ENCODE results near the gene UBE2L5.

The UBE2L5 gene

DNA sequence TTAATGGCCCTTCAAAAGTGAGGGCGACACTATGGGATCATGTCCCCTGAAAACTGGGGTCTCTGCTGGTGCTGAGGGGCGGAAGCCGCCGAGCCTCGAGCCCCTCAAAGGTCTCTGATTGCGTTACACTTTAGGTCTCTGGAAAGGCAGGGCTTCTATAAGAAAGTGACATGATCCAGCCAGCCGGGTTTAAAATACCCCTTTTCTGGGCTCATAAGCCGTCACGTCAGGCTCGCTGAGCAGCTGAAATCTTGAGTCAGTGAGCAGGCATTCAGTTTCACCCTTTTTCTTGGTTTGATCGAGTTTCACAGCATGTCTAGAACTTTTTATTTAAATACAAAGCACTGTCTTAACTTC is 44.0 kb downstream of the UBE2L5 start (continued):
- TF ChIP-seq, protein P1, sequence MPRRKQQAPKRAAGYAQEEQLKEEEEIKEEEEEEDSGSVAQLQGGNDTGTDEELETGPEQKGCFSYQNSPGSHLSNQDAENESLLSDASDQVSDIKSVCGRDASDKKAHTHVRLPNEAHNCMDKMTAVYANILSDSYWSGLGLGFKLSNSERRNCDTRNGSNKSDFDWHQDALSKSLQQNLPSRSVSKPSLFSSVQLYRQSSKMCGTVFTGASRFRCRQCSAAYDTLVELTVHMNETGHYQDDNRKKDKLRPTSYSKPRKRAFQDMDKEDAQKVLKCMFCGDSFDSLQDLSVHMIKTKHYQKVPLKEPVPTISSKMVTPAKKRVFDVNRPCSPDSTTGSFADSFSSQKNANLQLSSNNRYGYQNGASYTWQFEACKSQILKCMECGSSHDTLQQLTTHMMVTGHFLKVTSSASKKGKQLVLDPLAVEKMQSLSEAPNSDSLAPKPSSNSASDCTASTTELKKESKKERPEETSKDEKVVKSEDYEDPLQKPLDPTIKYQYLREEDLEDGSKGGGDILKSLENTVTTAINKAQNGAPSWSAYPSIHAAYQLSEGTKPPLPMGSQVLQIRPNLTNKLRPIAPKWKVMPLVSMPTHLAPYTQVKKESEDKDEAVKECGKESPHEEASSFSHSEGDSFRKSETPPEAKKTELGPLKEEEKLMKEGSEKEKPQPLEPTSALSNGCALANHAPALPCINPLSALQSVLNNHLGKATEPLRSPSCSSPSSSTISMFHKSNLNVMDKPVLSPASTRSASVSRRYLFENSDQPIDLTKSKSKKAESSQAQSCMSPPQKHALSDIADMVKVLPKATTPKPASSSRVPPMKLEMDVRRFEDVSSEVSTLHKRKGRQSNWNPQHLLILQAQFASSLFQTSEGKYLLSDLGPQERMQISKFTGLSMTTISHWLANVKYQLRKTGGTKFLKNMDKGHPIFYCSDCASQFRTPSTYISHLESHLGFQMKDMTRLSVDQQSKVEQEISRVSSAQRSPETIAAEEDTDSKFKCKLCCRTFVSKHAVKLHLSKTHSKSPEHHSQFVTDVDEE (CRISPR knock-in tag; IDR thresholded peaks at IDR 0.05): no peak

DNA sequence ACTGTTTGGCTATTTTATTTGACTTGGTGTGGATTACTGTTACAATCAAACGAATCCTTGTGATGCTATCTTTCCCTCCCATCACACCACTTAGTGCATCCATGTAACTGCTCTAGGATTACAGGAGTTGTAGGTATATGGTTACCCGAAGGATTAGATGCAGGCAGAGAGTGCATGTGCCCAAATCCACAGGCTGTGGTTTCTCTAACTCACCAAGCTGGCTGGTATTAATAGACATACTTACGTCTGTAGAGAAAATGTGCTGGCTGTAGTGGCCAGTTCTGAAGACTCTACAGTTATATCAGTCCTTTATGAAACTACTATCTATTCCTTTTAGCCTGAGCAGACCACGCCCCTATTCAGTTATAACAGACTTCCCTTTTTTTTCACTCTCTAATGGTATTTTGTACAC is 44.6 kb downstream of the UBE2L5 start:
- peak; percentile 35 for ATAC-seq
- TF ChIP-seq ZFP3 (CRISPR knock-in tag; IDR thresholded peaks at IDR 0.05) (no peak), RARB (CRISPR knock-in tag; IDR thresholded peaks at IDR 0.05) (no peak), CSDC2 (CRISPR knock-in tag; IDR thresholded peaks at IDR 0.05) (no peak), OSR1 (CRISPR knock-in tag; IDR thresholded peaks at IDR 0.05) (no peak), PPARA (CRISPR knock-in tag; IDR thresholded peaks at IDR 0.05; ENCODE audit: borderline replicate concordance) (no peak), ZNF8 (CRISPR knock-in tag; IDR thresholded peaks at IDR 0.05) (no peak), BACH2 (CRISPR knock-in tag; IDR thresholded peaks at IDR 0.05; ENCODE audit: borderline replicate concordance) (no peak)
- TF ChIP-seq, protein P2, sequence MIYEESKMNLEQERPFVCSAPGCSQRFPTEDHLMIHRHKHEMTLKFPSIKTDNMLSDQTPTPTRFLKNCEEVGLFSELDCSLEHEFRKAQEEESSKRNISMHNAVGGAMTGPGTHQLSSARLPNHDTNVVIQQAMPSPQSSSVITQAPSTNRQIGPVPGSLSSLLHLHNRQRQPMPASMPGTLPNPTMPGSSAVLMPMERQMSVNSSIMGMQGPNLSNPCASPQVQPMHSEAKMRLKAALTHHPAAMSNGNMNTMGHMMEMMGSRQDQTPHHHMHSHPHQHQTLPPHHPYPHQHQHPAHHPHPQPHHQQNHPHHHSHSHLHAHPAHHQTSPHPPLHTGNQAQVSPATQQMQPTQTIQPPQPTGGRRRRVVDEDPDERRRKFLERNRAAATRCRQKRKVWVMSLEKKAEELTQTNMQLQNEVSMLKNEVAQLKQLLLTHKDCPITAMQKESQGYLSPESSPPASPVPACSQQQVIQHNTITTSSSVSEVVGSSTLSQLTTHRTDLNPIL (CRISPR knock-in tag; IDR thresholded peaks at IDR 0.05; ENCODE audit: low read depth): no peak

DNA sequence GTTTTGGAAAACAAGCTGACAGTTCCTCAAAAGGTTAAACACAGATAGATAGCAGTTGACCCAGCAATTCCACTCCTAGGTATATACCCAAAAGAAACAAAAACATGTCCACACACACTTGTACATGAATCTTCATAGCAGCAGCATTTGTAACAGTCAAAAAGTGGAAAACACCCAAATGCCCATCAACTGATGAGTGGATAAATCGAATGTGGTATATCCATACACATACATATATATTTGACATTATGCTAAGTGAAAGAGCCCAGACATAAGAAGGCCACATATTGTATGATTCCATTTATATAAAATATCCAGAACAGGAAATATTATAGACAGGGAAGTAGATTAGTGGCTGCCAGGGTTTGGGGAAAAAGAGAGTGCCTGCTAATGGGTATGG is 51.4 kb downstream of the UBE2L5 start:
- ATAC-seq: no peak
- no peak for TF ChIP-seq OSR1 (CRISPR knock-in tag; IDR thresholded peaks at IDR 0.05)
- peak; percentile 71; the same call in 1 of the 2 replicates for TF ChIP-seq ZNF8 (CRISPR knock-in tag; IDR thresholded peaks at IDR 0.05)

DNA sequence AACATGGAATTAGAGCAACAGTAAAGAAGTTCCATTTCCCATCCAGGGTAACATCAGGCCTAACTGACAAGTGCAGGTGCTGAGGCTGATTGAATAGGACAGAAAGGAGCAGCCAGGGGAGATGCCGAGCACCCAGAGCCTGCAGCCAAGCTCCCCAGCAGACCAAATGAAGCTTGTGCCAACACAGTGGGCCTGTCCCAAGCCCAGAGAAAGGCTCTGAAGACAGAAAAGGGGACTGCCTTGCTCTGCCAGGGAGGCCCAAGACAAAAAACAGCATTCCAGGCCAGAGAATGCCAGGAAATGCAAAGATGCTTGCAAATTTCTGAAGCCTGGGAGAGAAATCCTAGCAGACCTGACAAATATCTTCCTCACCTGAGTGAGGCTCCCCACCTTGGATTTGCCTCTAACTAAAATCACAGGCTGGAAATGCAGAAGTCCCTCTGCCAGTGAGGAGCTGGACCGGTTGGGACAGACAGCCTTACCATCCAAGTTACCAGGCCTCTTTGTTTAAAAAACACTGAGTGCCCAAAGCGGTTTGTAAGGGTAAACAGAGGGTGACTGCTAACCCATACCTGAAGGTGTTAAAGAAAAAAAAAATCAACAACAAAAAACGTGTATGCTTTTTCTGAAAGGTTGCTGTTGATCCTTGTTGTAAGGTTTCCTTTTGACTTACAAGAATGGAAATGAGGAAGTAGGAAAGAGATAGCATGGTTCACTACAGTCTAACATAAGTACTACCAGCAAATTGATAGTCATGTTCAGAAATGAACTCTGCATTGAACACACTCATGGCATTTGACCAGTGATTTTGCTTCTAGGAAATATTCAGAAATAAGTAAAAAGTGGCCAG is 55.3 kb downstream of the UBE2L5 start:
- no peak for ATAC-seq
- TF ChIP-seq CSDC2 (CRISPR knock-in tag; IDR thresholded peaks at IDR 0.05): no peak
- no peak for TF ChIP-seq ZFP30 (CRISPR knock-in tag; IDR thresholded peaks at IDR 0.05)
